T-helper 2 cell treated with Interferon-gamma antibody and Interleukin-4, amounts not matched to agents 5 μg/mL and 100 μg/mL, for 36 hours (primary cell): ENCODE results near the gene NMNAT3.
"Not testable (repeated sequence)": the region's sequence is repeated elsewhere in the genome, so short reads cannot be mapped to it uniquely, and the experiment has no call there.

Experiments
- DNase-seq: peaks from one replicate; pipeline ENCODE4 v3.0.0; 2021; ENCODE audit warnings: low spot score
- H3K27ac Mint-ChIP-seq: one replicate; pipeline ENCODE4 v1.8.0; 2021; ENCODE audit warnings: mild to moderate bottlenecking, mixed read lengths
- H3K27me3 Mint-ChIP-seq: one replicate; pipeline ENCODE4 v1.8.0; 2021; ENCODE audit warnings: low read depth, mixed read lengths
- H3K36me3 Mint-ChIP-seq: one replicate; pipeline ENCODE4 v1.8.0; 2021; ENCODE audit warnings: low read depth, mixed read lengths
- H3K4me1 Mint-ChIP-seq: one replicate; pipeline ENCODE4 v1.8.0; 2021; ENCODE audit warnings: low read depth, mixed read lengths
- H3K4me3 Mint-ChIP-seq: one replicate; pipeline ENCODE4 v1.8.0; 2022; ENCODE audit warnings: mild to moderate bottlenecking, moderate library complexity, mixed read lengths
- H3K9me3 Mint-ChIP-seq: one replicate; pipeline ENCODE4 v1.8.0; 2021; ENCODE audit warnings: mixed read lengths

Gene NMNAT3

GRCh38 chr3:139607257-139608107 is 70.3 kb downstream of the NMNAT3 start:
- no peak overlapping the region for H3K27ac Mint-ChIP-seq
- DNase-seq: no peak
- H3K4me3 Mint-ChIP-seq: no peak overlapping the region
- H3K4me1 Mint-ChIP-seq: no peaks in the 10 kb centered on the region
- H3K36me3 Mint-ChIP-seq: no peaks in the 10 kb centered on the region
- no peaks in the 10 kb centered on the region for H3K9me3 Mint-ChIP-seq
- no peaks in the 10 kb centered on the region for H3K27me3 Mint-ChIP-seq

GRCh38 chr3:139602003-139602402 is 75.8 kb downstream of the NMNAT3 start:
- H3K4me1 Mint-ChIP-seq: no peaks in the 10 kb centered on the region
- no peaks in the 10 kb centered on the region for H3K36me3 Mint-ChIP-seq
- no peak for DNase-seq
- H3K27me3 Mint-ChIP-seq: no peaks in the 10 kb centered on the region
- H3K9me3 Mint-ChIP-seq: no peaks in the 10 kb centered on the region
- H3K4me3 Mint-ChIP-seq: no peak overlapping the region
- H3K27ac Mint-ChIP-seq: no peak overlapping the region

GRCh38 chr3:139601191-139601961 is 76.4 kb downstream of the NMNAT3 start:
- no peaks in the 10 kb centered on the region for H3K4me1 Mint-ChIP-seq
- no peaks in the 10 kb centered on the region for H3K36me3 Mint-ChIP-seq
- H3K27me3 Mint-ChIP-seq: no peaks in the 10 kb centered on the region
- H3K27ac Mint-ChIP-seq: no peak overlapping the region
- H3K4me3 Mint-ChIP-seq: no peak overlapping the region
- no peak for DNase-seq
- no peaks in the 10 kb centered on the region for H3K9me3 Mint-ChIP-seq

- Mint-ChIP-seq H3K4me1 (no peaks in the 10 kb centered on the region), H3K9me3 (no peaks in the 10 kb centered on the region), H3K4me3 (no peak overlapping the region), H3K27me3 (no peaks in the 10 kb centered on the region), H3K27ac (no peak overlapping the region), H3K36me3 (no peaks in the 10 kb centered on the region)
- DNase-seq: no peak
Measured at GRCh38 chr3:139597947-139598346, 79.8 kb downstream of the NMNAT3 start.

- H3K4me3 Mint-ChIP-seq, H3K4me1 Mint-ChIP-seq, H3K27ac Mint-ChIP-seq, H3K36me3 Mint-ChIP-seq, H3K27me3 Mint-ChIP-seq, DNase-seq, H3K9me3 Mint-ChIP-seq: not testable (repeated sequence)
Measured at GRCh38 chr3:139591186-139591585, 86.6 kb downstream of the NMNAT3 start.

GRCh38 chr3:139588450-139588849 is 89.3 kb downstream of the NMNAT3 start:
- Mint-ChIP-seq H3K36me3 (no peaks in the 10 kb centered on the region), H3K4me1 (peaks cover 3% of the 10 kb centered on the region), H3K27me3 (peaks cover 1% of the 10 kb centered on the region), H3K27ac (no peak overlapping the region), H3K9me3 (peaks cover 6% of the 10 kb centered on the region), H3K4me3 (no peak overlapping the region)
- no peak for DNase-seq

GRCh38 chr3:139587797-139588196 is 90.0 kb downstream of the NMNAT3 start:
- H3K27me3 Mint-ChIP-seq: peaks cover 1% of the 10 kb centered on the region
- peaks cover 3% of the 10 kb centered on the region for H3K4me1 Mint-ChIP-seq
- no peak overlapping the region for H3K4me3 Mint-ChIP-seq
- H3K9me3 Mint-ChIP-seq: peaks cover 6% of the 10 kb centered on the region
- no peak for DNase-seq
- no peaks in the 10 kb centered on the region for H3K36me3 Mint-ChIP-seq
- H3K27ac Mint-ChIP-seq: no peak overlapping the region

- Mint-ChIP-seq H3K4me1 (peaks cover 3% of the 10 kb centered on the region), H3K36me3 (no peaks in the 10 kb centered on the region), H3K27me3 (peaks cover 1% of the 10 kb centered on the region), H3K9me3 (peaks cover 6% of the 10 kb centered on the region), H3K4me3 (no peak overlapping the region), H3K27ac (no peak overlapping the region)
- no peak for DNase-seq
Measured at GRCh38 chr3:139586420-139587017, 91.3 kb downstream of the NMNAT3 start.

- Mint-ChIP-seq H3K4me3 (no peak overlapping the region), H3K36me3 (no peaks in the 10 kb centered on the region), H3K27me3 (peaks cover 1% of the 10 kb centered on the region), H3K9me3 (peaks cover 6% of the 10 kb centered on the region), H3K4me1 (peaks cover 3% of the 10 kb centered on the region), H3K27ac (no peak overlapping the region)
- DNase-seq: no peak
Measured at GRCh38 chr3:139585820-139586219, 92.0 kb downstream of the NMNAT3 start.

- H3K27me3 Mint-ChIP-seq, H3K27ac Mint-ChIP-seq, H3K36me3 Mint-ChIP-seq, H3K4me1 Mint-ChIP-seq, H3K4me3 Mint-ChIP-seq, DNase-seq, H3K9me3 Mint-ChIP-seq: not testable (repeated sequence)
Measured at GRCh38 chr3:139583651-139584050, 94.1 kb downstream of the NMNAT3 start.

GRCh38 chr3:139578783-139579182 is 99.0 kb downstream of the NMNAT3 start:
- DNase-seq: no peak
- Mint-ChIP-seq H3K9me3 (no peaks in the 10 kb centered on the region), H3K27ac (no peak overlapping the region), H3K36me3 (no peaks in the 10 kb centered on the region), H3K27me3 (no peaks in the 10 kb centered on the region), H3K4me1 (no peaks in the 10 kb centered on the region), H3K4me3 (no peak overlapping the region)

- Mint-ChIP-seq H3K36me3 (no peaks in the 10 kb centered on the region), H3K4me1 (no peaks in the 10 kb centered on the region), H3K27ac (no peak overlapping the region), H3K4me3 (no peak overlapping the region), H3K27me3 (no peaks in the 10 kb centered on the region), H3K9me3 (no peaks in the 10 kb centered on the region)
- no peak for DNase-seq
Measured at GRCh38 chr3:139577909-139578308, 99.9 kb downstream of the NMNAT3 start.

- H3K9me3 Mint-ChIP-seq: no peaks in the 10 kb centered on the region
- no peaks in the 10 kb centered on the region for H3K4me1 Mint-ChIP-seq
- DNase-seq: no peak
- H3K27me3 Mint-ChIP-seq: no peaks in the 10 kb centered on the region
- no peaks in the 10 kb centered on the region for H3K36me3 Mint-ChIP-seq
- no peak overlapping the region for H3K27ac Mint-ChIP-seq
- H3K4me3 Mint-ChIP-seq: no peak overlapping the region
Measured at GRCh38 chr3:139577346-139577745, 100.4 kb downstream of the NMNAT3 start.
